HG03457 (cell line): ENCODE data around the gene FN1.

Experiments used
- ATAC-seq: cut with Tn5 transposase; IDR thresholded peaks from one replicate; pipeline ENCODE4 v1.9.1; 2021; ENCODE audit warnings: moderate number of reproducible peaks; ENCODE audit not compliant: unreplicated experiment

FN1 gene

GRCh38 chr2:215390550-215390913, 45.3 kb downstream of the FN1 start:
- ATAC-seq, result no peak

GRCh38 chr2:215388002-215388728, 47.7 kb downstream of the FN1 start:
- ATAC-seq, result no peak

DNA sequence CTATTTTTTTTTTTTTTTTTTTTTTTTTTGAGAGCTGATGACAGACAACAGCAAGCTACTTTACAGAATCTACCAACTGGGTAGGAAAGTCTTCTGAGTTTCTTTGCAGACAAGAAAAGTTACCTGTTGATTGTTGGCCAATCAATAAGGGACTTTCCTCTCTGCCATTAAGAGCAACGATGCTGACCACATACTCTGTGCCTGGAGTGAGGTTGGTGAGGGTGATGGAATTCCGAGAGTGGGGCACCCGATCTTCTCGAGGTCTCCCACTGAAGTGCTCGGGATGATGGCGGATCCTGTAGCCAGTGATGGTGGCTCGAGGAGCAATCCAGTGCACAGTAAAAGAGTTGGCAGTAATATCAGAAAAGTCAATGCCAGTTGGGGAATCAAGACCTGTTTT, 49.3 kb downstream of the FN1 start:
- ATAC-seq, result no peak

DNA sequence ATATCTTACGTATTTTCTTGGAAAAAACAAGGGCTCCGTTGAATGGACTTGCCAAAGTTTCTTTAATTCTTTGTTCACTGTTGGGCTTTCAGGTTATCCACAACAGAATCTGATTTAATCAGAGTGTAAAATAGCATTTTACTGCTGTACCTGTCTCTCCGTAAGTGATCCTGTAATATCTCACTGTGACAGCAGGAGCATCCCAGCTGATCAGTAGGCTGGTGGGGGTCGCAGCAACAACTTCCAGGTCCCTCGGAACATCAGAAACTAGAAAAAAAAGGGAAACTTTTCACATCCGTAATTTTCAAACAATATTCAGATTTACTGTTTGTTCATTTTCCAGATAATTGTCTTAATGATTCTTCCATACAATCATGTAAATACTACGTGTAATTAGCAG, 51.2 kb downstream of the FN1 start:
- ATAC-seq, result no peak

GRCh38 chr2:215383652-215384279, 52.1 kb downstream of the FN1 start:
- no peak for ATAC-seq

DNA sequence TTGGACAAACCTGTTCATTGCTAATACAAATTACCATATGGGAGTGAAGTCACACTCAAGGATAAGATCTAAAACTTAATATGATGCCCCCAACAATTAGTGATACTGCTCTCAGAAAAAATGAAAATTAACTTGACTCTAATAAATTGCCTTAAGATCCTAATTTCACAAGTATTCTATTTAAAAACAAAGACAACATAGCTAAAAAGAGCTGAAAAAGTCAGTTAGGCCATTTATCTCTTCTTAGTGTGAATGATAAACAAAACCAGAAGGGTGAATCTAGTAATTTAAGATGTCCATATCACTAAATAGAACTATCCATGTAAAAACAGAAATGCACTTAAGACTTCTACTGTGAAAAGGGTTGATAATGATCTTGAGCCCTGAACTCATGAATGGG, 53.4 kb downstream of the FN1 start:
- ATAC-seq, result no peak

GRCh38 chr2:215382011-215382410, 53.9 kb downstream of the FN1 start:
- no peak for ATAC-seq

DNA sequence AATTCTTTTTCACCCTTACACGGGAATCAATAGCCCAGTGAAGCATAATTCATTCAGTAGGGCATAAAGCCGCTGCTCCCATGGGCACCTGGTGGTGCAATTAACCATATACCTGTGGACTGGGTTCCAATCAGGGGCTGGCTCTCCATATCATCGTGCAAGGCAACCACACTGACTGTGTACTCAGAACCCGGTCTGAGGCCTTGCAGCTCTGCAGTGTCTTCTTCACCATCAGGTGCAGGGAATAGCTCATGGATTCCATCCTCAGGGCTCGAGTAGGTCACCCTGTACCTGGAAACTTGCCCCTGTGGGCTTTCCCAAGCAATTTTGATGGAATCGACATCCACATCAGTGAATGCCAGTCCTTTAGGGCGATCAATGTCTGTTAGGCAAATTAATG, 55.2 kb downstream of the FN1 start:
- ATAC-seq, result no peak

GRCh38 chr2:215379948-215380347, 55.9 kb downstream of the FN1 start:
- ATAC-seq, result no peak

GRCh38 chr2:215379039-215379438, 56.8 kb downstream of the FN1 start:
- no peak for ATAC-seq

DNA sequence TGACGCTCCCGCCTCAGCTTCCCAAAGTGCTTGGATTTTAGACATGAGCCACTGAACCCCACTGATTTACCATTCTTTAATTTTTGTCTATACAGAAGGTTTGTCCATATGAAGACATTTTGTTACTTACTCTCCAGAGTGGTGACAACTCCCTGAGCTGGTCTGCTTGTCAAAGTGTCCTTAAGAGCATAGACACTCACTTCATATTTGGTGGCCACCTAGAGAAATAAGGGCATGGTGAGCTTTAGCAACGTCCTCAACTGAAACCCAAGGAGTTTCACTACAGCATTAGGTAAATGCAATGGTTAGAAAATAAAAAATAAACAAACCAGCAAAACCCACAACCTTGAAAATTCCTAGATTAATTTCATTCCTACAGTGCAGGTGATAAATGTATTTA, 57.8 kb downstream of the FN1 start:
- ATAC-seq, result no peak

GRCh38 chr2:215377283-215377682, 58.6 kb downstream of the FN1 start:
- ATAC-seq, result no peak

DNA sequence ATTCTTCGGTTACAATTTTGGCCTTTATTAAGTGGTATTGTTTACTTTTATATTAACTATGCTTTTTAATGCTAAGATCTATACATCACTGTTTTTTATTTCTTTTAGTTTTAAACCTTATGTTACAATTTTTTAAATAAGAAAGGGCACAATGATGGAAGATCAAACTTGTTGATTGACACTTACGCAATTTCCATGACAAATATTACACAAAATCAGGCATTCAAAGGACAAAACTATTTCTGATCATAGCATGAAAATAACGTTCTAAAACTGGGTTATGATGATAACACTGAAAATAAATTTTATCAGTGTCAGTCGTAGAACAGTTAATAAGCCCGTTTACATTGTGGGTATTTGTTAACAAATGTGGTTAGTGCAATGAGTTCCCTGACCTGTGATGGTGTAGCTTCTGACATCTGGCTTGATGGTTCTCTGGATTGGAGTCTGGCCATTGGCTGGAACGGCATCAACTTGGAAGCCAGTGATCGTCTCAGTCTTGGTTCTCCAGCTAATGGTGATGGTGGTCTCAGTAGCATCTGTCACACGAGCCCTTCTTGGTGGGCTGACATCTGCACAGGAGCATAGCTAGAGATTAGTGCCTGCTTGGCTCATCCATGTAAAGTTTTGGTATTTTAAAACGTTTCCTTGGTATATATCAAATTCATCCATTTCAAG, 59.6 kb downstream of the FN1 start:
- ATAC-seq, result no peak

- no peak for ATAC-seq
Observed at GRCh38 chr2:215375467-215375830, 60.4 kb downstream of the FN1 start.

DNA sequence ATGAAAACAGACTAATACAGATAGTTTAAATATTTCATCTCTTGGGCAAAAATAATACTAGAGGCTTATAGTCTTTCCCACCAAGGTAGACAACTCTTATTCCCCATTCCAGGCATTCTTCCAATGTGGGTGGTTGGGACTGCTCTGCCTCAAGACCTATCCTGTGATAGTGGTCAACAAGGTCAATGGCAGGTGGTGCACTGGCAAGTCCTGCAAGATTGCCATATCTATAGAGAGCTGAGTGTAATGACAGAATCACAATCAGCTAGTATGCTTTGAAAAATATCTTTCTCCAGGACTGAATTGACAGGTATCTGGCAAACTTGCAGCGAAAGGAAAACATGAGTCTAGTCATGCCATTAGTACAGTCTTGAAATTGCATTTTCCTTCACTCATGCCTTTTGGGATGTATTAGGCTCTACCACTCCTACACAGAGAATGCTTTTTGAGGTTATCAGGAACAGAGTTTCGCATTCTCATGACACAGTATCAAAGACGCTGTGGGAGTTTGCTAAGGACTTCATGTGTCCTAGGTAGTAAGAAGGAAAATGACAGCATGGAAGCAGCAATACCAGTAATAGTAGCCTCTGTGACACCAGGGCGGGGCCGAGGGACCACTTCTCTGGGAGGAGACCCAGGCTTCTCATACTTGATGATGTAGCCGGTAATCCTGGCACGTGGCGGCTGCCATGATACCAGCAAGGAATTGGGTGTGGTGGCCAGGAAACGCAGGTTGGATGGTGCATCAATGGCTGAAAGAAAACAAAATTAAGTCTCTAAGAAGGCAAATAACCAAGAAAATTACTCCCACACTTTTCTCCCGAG, 61.0 kb downstream of the FN1 start:
- no peak for ATAC-seq

GRCh38 chr2:215374002-215374401, 61.9 kb downstream of the FN1 start:
- ATAC-seq, result no peak

- no peak for ATAC-seq
Observed at GRCh38 chr2:215372968-215373649, 62.8 kb downstream of the FN1 start.

DNA sequence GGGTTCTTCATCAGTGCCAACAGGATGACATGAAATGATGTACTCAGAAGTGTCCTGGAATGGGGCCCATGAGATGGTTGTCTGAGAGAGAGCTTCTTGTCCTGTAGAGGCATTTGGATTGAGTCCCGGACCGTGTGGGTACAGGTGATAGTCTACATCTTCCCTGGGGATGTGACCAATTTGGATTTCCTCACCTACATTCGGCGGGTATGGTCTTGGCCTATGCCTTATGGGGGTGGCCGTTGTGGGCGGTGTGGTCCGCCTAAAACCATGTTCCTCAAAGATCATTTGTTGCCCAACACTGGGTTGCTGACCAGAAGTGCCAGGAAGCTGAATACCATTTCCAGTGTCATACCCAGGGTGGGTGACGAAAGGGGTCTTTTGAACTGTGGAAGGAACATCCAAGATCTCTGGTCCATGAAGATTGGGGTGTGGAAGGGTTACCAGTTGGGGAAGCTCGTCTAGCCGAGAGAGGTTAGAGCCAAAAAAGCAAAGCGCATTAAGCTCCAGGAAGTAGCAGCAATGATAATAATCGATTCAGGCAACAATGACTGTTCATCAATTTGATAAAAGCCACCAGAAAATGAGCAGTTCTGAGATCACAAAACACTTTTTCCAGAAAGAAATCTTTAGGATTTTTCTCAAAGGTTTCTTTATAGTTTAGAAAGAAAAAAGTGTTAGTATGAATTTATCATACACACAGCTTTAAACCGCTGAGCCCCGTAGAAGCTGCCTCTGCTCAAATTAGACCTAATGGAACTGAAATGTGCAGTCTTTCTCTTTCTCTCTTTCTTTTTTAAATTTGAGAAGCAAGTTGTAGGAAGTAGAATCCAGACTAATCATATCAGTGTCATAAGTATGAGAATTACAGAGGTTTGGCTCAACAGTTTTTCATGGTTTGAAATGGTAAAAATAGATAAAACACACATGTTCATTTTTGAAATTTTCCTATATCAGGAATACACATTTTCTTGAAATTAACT, 63.7 kb downstream of the FN1 start:
- no peak for ATAC-seq

DNA sequence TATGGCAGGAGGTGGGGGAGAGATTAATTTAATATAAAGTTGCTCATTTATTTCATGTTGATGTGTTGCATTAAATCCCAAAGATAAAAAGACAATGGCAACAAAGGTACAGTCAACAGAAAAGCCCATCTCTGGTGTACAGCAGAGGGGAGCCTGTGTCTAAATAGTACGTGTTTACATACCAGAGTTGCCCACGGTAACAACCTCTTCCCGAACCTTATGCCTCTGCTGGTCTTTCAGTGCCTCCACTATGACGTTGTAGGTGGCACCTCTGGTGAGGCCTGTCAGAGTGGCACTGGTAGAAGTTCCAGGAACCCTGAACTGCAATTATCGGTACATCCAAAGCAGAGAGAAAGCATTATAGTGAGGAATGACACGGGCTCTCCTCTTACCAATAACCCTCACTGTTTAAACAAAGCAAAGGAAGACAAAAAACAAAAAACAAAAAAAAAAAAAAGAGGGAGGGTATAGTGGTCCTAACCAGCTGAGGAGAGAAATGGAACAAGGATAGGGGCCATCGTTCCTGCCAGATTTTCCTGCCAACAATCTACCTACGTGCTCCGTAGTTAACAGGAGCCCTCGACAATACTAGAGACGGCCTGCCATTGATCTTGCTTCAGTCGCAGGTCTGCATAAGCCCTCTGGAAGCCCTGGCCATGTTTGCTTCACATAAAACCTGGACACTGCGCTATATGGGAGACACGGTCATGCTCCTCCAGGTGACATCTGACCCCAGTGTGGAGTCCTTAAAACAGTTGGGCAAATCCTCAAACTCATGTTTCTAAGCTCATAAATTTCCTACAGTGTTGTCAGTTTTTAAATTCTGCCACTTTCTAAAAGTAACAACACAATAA, 65.5 kb downstream of the FN1 start:
- ATAC-seq, result no peak
